ENCODE results near the gene FAIM2.

DNA sequence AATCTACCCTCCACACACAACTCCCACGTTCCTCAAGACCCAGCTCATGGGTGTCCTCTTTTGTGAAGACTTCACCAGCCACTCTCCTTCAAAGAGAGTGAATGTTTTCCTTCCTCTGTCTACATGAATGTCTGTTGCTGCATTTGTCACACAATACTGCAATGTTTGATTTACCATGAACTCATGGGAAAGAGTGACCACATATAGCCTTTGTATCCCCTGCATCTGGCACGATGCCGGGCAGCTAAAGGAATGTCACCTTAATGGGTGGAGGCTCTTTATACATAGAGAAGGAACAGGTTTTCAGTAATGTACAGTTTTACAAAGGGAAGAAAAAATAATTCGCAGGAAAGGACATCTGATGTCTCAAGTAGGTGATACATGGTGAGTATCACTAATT lies 48.7 kb downstream of the FAIM2 start:
- TF ChIP-seq, protein P1, sequence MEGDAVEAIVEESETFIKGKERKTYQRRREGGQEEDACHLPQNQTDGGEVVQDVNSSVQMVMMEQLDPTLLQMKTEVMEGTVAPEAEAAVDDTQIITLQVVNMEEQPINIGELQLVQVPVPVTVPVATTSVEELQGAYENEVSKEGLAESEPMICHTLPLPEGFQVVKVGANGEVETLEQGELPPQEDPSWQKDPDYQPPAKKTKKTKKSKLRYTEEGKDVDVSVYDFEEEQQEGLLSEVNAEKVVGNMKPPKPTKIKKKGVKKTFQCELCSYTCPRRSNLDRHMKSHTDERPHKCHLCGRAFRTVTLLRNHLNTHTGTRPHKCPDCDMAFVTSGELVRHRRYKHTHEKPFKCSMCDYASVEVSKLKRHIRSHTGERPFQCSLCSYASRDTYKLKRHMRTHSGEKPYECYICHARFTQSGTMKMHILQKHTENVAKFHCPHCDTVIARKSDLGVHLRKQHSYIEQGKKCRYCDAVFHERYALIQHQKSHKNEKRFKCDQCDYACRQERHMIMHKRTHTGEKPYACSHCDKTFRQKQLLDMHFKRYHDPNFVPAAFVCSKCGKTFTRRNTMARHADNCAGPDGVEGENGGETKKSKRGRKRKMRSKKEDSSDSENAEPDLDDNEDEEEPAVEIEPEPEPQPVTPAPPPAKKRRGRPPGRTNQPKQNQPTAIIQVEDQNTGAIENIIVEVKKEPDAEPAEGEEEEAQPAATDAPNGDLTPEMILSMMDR (IDR thresholded peaks at IDR 0.05; ENCODE audit: low read depth, low read length) = no peak
- no peak for TF ChIP-seq EZH2phosphoT487 (IDR thresholded peaks at IDR 0.05; ENCODE audit: low read depth)

All from OCI-LY3 (cell line).